NCI-H524 treated with DMSO at 0.1 percent for 48 hours (cell line): ENCODE measurements around the gene SLC12A7.

ENCODE experiments used
- DNase-seq: peaks from one replicate; lab custom pipeline; 2025; lab: John Stamatoyannopoulos, UW

Gene SLC12A7

GRCh38 chr5:1019001-1019905, 92.6 kb downstream of the SLC12A7 start:
- no peak for DNase-seq

DNA sequence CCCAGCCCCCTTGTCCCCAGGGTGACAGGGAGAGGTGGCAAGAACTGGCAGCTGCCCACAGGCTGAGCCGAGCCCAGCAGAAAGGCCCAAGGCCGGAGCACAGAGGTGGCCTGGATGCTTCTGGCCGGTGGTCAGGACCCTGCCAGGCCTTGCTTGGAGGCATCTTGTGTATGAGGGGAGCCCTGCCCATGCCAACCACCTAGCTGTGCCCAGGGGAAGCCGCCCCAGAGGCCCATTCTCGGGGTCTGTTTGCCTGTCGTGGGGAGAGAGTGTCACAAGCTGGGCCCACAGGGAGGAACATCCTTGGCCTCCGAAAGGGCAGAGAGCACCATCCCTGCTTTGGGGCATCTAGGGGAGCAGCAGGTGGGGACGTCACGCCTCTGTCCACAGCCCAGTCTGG, 93.3 kb downstream of the SLC12A7 start:
- DNase-seq: no peak

DNA sequence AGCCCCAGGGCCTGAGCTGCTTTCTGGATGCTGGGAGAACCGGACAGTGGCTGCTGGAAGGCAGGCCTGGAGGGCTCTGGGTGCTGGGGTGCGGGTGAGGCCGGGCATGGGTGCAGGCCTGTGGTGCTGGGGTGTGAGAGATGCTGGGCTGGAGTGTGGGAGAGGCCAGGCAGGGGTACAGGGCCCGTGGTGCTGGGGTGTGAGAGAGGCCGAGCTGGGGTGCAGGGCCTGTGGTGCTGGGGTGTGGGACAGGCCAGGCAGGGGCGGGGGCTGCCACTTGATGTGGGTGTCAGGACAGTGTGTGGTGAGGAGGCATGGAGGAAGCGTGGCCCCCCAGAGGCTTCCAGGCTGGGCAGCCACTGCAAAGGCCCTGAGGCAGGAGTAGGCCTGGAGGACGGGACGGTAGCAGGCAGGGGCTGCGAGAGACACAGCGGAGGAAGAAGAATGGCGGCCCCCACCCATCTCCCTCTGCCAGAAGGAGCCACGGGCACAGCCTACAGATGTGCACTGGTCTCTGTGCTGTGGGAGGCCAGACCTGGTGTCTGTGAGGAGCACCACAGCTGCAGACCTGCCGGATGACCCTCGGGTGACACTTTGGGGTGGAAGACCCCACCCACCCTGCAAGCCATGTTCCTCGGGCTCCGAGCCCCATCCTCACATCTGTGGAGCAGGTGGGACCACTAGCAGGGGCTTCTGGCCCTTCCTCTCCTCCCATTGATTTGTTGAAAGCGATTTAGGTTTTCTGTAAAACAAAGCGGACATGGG, 94.0 kb downstream of the SLC12A7 start:
- DNase-seq: no peak

DNA sequence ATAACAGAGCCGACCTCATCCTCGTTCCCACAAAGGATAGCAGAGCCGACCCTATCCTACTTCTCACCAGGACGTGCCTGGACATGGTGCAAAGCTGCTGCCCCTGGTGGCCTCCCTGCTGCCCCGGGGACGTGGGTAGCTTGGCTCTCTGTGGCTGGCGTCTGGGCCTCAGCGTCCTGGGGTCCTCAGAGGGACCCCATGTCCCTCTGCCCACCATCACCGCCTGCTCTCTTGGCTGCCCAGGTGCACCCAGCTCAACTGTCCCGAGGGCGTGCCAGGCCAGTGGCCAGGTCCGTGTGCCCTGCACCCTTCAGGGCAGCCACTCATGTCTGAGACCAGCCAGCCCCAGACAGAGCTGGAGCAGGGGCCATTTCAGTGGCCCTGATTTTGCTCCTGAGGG, 94.8 kb downstream of the SLC12A7 start:
- no peak for DNase-seq

DNA sequence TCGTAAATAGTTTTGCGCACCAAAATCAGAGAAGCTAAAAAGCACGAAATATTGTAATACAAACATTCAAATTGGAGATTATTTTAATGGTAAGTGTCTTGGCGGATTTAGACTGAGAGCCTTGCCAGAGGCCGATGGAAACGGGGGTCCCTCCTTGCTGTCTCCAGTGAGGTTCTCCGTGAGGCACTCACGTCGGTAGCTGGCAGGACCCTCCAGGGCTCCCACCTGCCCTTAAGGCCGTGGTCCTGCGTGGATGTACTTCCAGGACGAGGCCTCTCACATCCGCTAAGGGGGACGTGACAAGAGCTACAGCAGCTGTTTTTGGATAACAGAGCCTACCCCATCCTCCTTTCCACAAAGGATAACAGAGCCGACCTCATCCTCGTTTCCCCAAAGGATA, 95.4 kb downstream of the SLC12A7 start:
- no peak for DNase-seq

DNA sequence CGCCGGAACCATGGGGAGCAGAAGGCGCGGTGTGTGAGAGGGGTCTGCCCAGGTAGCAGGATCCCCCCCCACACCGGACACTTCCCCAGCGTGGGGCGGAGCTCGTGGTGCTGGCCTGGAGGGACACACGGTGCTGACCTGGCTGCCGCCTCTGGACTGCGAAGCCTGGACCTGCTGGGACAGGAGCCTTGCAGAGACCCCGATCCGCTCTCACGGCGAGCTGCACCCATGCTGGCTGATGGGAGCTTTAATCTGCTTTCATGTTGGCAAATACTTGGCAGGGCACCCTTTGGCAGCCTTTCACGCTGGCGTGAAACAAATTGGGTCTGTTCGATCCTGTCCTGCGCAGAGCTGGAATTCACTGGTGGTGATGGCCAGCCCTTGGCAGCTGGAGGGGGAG, 95.8 kb downstream of the SLC12A7 start:
- no peak for DNase-seq

GRCh38 chr5:1015507-1015906, 96.4 kb downstream of the SLC12A7 start:
- no peak for DNase-seq

DNA sequence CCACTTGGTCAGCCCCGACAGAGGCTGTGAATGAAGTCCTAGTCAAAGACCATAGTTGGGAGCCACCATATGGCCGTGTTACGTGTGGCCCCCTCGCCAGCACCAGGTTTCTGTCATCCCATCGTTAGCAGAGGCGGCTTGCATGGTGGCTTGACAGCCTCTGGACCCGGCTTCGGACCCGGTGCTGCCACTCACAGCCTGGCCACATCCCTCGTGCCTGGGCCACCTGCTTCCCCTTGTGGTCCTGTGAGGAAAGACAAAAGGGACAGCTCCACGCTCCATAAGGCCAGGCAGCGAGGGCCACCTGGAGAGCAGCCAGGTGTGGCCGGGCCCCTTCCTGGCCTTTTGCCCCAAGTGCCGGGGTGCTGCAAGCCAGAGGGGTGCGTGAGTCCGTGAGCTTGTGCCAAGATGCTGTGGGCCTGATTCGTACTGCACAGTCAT, 97.1 kb downstream of the SLC12A7 start:
- no peak for DNase-seq

DNA sequence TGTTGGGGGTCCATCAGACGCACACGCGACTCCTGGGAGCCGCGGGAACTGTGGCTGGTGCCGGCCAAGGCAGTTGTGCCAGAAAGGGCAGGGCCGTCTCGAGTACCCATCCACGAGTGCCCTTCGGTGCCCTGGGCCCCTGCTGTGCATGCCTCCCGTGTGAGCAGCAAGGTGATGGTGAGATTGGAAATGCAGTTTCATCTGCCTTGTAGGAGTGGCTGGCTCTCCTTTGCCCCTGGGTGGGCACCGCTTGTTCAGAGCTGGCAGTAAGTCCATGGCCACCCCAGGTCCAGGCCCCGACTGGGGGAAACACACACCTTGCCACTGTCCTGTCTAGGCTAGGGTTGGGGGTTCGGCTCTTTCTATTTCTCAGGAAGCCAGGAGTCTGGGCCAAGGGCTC, 97.5 kb downstream of the SLC12A7 start:
- no peak for DNase-seq

- DNase-seq: no peak
Observed at GRCh38 chr5:1013948-1014301, 97.9 kb downstream of the SLC12A7 start.

DNA sequence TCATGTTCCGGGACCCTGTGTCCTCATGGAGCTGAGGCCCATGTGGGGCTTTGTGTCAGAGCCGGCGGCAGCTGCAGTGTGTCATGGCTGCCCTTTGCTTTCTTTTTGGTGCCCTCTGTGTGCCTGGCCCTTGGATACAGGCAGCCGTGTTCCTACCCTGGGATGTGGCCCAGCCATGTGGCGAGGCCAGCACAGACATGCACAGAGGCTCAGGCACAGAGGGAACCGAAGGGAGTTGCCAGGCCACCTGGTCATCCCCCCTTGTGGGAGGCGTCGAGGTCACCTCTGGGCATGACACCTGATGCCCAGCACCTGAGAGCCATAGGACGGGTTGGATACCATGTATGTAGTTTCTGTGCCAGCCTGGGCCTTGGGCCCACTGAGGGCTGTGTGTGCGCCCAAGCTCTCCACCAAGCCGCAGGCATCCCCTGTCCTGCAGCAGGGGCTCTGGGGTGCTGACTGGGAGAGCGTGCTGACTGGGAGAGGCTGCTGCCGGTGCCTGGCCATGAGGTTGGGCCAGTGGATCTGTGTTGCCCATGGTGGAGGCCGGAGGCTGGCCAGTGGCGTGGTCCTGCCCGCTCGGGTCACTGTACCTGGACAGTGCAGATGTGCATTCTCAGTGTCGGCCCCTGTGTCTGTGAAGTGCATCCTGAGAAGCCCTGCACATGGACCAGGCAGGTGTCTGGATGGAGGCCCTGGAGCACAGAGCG, 98.5 kb downstream of the SLC12A7 start:
- DNase-seq: no peak

DNA sequence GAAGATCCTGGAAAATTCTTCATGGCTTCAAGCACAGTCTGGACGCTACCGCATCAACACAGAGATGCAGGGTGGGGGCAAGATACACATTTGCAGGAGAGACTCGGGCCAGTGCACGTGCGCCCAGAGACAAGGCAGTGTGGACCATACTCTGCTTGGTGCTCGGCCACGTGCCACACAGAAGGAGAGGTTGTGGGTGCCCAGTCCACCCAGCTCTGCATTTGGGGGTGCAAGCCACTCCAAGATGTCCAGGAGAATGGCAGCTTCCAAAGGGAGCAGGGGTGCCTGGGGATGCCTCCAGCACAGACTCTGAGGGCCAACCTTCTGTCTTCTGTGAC, 99.0 kb downstream of the SLC12A7 start:
- no peak for DNase-seq

DNA sequence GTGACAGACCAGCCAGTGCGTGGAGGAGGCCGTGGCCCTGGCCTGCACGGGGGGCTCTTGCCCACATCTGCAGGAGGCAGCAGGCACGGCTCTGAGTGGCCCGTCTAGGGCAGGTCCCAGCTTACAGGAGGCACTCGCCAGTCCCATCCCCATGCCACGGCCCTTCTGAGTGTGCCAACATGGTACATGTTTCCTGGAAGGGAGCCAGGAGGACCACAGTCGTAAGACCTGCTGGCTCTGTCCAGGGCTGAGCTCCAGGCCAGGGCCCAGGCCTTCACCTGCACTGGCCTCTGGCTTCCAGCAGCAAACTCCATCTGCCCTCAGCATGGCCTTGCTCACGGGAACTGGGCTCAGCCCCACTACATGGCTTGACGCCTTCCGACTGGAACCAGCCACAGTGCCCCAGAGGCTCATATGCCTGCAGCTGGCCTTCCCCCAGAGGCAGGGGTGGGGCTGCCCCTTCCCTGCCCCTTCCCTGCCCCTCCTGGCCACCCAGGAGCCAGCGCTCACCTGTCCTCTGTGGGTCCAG, 99.5 kb downstream of the SLC12A7 start:
- DNase-seq: no peak

GRCh38 chr5:1011741-1012312, 100.0 kb downstream of the SLC12A7 start:
- no peak for DNase-seq

- DNase-seq: no peak
Observed at GRCh38 chr5:1011226-1011631, 100.6 kb downstream of the SLC12A7 start.

DNA sequence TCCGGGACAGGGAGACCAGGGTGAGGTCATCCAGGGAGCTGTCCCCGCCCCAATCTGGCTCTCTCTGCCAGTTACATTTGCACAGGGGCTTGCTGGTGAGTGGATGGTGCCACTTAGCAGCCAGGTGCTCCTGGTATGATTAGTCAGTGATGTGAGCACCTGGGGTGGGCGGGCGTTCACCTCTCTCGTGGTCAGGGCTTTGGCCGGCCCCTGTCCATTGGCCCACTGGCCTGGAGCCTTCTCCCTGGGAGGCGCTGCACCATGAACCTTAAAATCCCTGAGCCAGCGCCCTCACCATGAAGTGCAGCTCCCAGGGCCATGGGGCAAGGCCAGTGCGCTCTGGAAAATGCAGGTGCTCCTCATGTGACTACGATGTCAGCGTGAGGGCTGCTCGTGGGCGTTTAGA, 101.2 kb downstream of the SLC12A7 start:
- DNase-seq: no peak

DNA sequence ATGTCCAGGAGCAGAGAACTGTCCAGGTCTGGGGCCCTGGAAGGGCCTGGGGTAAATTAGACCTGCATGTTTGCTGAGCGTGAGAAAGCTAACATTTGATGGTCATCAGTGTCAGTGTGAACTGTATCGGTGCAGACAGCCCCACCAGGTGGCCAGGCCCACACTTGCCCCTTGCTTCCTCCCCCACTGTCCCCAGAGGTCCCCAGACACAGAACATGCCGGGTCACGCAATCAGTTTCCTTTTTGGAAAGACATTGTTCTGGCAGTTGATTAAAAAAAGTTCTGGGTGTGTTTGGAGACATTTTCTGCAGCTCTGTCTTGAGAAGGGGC, 101.7 kb downstream of the SLC12A7 start:
- DNase-seq: no peak

DNA sequence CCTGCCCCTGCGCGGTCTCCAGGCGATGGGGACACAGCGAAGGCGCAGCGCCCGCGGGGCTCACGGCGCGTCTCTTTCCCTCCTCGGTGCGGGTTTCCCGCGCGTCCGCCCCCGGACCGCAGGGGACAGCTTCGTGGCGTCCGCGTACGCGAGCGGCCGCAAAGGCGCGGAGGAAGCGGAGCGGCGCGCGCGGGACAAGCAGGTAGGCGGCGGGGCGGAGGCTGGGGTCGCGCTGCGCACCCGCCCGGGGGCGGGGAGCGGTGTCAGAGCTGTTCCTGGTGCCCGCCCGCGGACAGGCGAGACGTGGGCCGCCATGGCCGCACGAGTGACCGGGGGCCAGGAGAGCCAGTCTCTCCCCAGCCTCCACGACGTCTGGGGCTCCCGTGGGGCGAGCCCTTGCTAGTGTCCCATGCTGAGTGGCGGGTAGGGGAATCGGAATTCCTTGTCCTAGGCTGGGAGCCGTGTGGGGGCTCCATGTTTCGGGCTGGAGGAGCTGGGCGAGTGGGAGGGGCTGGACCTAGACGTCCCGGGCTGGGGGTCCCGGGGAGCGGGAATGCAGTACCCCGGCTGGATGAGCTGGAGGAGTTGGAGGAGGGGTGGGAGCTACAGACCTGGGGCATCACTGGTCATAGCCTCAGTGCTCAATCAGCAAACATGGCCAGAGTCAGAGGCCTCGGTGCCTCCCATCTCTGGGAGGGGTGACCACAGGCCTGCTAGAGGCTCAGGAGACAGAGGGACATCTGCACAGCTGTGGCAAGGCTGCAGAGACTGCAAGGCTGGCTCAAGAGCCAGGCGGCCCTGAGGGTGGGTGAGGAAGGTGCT, 102.3 kb downstream of the SLC12A7 start:
- no peak for DNase-seq

- no peak for DNase-seq
Observed at GRCh38 chr5:1008451-1009358, 103.2 kb downstream of the SLC12A7 start, which contains the start of gene NKD2. TSS of gene NKD2 (plus strand) at chr5:1008802. CDS start at chr5:1009058, 256 bp downstream.
